ENCODE measurements around the gene PGM1.

DNA sequence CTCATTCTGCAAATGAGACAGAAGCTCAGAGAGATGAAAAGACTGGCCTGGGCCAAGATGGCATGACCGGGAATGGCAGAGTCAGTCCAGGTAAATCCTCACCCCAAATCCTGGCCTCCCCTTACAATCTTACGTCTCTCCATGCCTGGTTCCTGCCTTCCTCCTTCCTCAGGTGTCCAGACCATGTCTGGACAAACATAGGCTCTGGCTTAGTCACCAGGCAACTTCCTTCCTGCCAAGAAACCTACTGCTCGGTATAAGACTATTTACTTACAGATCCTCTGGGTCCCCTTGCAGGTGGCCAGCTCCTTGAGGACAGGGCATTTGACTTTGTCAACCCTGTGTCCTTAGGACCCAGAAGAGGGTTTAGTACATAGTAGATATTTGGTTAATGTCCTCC lies 111.2 kb downstream of the PGM1 start:
- TF ChIP-seq POLR2AphosphoS2 (IDR thresholded peaks at IDR 0.05; ENCODE audit: low read depth, low read length), result no peak
- TF ChIP-seq ZSCAN5A (CRISPR knock-in tag; IDR thresholded peaks at IDR 0.05; ENCODE audit: borderline replicate concordance), result no peak
- TF ChIP-seq, protein P1, sequence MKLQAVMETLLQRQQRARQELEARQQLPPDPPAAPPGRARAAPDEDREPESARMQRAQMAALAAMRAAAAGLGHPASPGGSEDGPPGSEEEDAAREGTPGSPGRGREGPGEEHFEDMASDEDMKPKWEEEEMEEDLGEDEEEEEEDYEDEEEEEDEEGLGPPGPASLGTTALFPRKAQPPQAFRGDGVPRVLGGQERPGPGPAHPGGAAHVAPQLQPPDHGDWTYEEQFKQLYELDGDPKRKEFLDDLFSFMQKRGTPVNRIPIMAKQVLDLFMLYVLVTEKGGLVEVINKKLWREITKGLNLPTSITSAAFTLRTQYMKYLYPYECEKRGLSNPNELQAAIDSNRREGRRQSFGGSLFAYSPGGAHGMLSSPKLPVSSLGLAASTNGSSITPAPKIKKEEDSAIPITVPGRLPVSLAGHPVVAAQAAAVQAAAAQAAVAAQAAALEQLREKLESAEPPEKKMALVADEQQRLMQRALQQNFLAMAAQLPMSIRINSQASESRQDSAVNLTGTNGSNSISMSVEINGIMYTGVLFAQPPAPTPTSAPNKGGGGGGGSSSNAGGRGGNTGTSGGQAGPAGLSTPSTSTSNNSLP (IDR thresholded peaks at IDR 0.05; ENCODE audit: low read depth, low read length), result no peak
- TF ChIP-seq, protein P2, sequence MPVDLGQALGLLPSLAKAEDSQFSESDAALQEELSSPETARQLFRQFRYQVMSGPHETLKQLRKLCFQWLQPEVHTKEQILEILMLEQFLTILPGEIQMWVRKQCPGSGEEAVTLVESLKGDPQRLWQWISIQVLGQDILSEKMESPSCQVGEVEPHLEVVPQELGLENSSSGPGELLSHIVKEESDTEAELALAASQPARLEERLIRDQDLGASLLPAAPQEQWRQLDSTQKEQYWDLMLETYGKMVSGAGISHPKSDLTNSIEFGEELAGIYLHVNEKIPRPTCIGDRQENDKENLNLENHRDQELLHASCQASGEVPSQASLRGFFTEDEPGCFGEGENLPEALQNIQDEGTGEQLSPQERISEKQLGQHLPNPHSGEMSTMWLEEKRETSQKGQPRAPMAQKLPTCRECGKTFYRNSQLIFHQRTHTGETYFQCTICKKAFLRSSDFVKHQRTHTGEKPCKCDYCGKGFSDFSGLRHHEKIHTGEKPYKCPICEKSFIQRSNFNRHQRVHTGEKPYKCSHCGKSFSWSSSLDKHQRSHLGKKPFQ (CRISPR knock-in tag; IDR thresholded peaks at IDR 0.05; ENCODE audit: insufficient replicate concordance), result no peak
- TF ChIP-seq, protein P3, sequence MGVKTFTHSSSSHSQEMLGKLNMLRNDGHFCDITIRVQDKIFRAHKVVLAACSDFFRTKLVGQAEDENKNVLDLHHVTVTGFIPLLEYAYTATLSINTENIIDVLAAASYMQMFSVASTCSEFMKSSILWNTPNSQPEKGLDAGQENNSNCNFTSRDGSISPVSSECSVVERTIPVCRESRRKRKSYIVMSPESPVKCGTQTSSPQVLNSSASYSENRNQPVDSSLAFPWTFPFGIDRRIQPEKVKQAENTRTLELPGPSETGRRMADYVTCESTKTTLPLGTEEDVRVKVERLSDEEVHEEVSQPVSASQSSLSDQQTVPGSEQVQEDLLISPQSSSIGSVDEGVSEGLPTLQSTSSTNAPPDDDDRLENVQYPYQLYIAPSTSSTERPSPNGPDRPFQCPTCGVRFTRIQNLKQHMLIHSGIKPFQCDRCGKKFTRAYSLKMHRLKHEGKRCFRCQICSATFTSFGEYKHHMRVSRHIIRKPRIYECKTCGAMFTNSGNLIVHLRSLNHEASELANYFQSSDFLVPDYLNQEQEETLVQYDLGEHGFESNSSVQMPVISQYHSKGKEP (CRISPR knock-in tag; IDR thresholded peaks at IDR 0.05), result no peak
- TF ChIP-seq TAF1 (CRISPR knock-in tag; IDR thresholded peaks at IDR 0.05), result no peak

Data from HepG2 (cell line).